NAMALWA (cell line): Measurements from ENCODE around the gene UROC1.
"Not testable (repeated sequence)": the region's sequence is repeated elsewhere in the genome, so short reads cannot be mapped to it uniquely, and the experiment has no call there.

Experiments used
- DNase-seq: peaks from one replicate; pipeline ENCODE4 v3.0.0-alpha.2; 2015; ENCODE audit warnings: low spot score

The UROC1 gene

GRCh38 chr3:126546549-126547239, 29.1 kb upstream of the UROC1 start:
- no peak for DNase-seq

GRCh38 chr3:126546013-126546412, 28.4 kb upstream of the UROC1 start:
- no peak for DNase-seq

GRCh38 chr3:126545544-126545943, 28.0 kb upstream of the UROC1 start:
- no peak for DNase-seq

DNA sequence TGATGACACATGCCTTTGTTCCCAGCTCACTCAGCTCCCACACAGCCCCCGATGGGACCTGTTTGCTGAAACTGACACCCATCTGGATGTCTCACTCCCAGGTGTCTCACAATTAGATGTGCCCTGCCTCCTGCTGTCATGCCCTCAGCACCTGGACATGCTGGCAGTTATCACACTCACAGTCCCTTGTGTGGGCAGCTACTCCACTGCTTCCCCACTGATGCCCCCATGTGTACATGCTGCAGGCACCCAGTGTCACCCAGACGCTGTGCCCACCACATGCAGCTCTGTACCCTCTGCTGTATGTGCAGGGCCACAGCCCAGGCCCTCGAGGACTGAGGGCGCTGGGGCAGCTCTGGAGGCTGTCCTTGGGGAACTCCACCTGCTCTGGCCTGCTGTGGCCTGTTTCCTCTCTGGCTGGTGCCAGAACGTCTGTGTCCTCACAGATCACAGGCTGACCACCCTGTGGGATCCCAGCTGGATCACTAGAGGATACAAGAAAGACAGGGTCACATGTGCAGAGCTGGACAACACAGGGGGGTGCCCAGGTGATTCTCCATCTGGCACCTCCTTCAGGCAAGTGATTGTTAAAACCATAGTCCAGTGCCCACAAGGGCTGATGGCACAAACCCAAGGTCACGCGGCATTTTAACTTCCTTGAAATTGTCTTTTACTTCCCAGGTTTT, 27.2 kb upstream of the UROC1 start:
- DNase-seq: no peak

DNA sequence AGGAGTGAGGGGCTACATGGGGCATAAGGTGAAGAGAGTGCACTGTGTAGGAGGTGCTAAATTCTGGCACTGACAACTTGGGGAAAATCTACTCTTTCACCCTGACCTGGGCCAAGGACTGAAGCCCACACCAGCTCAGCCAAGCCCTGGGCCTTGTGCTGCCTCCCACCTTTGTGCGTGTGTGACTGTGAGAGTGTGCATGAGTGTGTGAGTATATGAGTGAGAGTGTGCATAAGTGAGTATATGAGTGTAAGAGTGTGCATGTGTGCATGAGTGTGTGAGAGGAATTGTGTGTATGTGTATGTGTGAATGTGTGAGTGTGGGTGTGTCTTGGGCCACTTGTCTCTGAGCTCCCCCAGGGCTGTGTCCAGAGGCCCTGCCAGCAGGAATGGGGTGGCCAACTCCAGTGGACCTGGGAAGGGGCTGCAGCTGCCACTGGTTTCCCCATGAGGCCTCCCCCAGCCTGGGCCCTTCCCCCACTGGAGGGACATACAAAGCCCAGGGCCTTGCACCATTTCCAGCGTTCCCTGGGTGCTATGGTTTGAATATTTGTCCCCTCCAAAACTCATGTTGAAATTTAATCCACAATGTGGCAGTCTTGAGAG, 26.0 kb upstream of the UROC1 start:
- DNase-seq: no peak

- no peak for DNase-seq
Observed at GRCh38 chr3:126542340-126543241, 25.0 kb upstream of the UROC1 start.

DNA sequence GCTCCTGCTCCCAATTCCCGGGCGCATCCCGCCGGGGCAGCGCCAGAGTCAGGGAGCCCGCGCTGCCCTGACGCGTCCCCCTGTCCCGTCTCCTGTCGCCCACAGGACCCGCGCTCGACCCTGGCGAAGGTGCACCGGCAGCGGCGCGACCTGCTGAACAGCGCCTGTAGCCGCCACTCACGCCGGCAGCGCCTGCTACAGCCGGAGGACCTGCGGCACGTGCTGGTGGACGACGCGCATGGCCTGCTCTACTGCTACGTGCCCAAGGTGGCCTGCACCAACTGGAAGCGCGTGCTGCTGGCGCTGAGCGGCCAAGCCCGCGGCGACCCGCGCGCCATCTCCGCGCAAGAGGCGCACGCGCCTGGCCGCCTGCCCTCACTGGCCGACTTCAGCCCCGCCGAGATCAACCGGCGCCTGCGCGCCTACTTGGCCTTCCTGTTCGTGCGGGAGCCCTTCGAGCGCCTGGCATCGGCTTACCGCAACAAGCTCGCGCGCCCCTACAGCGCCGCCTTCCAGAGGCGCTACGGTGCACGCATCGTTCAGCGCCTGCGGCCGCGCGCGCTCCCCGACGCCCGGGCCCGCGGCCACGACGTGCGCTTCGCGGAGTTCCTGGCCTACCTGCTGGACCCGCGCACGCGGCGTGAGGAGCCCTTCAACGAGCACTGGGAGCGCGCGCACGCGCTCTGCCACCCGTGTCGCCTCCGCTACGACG, 24.2 kb upstream of the UROC1 start:
- DNase-seq: no peak

- DNase-seq: no peak
Observed at GRCh38 chr3:126540951-126541627, 23.5 kb upstream of the UROC1 start.

DNA sequence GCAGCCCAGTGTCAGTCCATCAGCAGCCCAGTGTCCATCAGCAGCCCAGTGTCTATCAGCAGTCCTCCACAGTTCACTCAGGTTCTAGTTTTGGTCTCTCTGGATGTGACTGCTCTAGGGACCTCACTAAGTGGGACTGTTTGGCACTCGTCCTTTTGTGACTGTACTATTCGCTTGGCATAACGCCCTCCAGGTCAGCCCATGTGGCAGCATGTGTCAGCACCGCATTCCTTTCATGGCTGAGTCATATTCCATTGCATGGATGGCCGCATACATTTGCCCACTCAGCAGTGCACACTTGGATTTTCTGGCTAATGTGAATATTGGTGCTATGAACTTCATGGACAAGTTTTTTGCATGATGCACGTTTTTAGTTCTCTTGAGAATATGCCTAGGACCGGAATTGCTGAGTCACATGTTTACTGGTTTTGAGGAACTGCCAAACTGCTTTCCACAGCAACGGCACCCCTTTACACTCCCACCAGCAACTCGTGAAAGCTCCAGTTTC, 22.8 kb upstream of the UROC1 start:
- DNase-seq: no peak

DNA sequence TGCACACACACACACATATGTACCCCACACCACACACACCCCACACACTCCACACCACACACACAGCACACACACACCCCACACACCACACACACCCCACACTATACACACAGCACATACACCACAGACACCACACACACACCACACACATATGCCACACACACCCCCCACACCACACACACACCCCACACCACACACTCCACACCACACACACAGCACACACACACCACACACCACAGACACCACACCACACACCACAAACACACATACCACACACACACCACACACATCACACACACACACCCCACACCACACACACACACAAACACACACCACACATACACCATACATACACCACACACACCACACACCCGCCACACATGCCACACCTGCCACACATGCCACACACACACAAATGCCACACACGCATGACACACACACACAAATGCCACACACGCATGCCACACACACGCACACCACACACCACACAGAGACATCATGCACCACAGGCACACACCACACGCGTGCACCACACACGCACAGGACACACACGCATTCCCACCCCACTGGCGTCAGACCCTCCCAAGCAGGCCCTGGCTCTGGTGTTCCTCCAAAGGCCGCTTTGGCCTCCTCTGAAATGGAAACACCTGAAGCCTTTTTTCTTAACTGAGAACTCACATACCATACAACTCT, 22.1 kb upstream of the UROC1 start:
- no peak for DNase-seq

- DNase-seq: no peak
Observed at GRCh38 chr3:126538966-126539365, 21.4 kb upstream of the UROC1 start.

GRCh38 chr3:126538316-126538715, 20.7 kb upstream of the UROC1 start:
- no peak for DNase-seq

- peak; percentile 13 for DNase-seq
Observed at GRCh38 chr3:126537730-126538281, 20.2 kb upstream of the UROC1 start.

DNA sequence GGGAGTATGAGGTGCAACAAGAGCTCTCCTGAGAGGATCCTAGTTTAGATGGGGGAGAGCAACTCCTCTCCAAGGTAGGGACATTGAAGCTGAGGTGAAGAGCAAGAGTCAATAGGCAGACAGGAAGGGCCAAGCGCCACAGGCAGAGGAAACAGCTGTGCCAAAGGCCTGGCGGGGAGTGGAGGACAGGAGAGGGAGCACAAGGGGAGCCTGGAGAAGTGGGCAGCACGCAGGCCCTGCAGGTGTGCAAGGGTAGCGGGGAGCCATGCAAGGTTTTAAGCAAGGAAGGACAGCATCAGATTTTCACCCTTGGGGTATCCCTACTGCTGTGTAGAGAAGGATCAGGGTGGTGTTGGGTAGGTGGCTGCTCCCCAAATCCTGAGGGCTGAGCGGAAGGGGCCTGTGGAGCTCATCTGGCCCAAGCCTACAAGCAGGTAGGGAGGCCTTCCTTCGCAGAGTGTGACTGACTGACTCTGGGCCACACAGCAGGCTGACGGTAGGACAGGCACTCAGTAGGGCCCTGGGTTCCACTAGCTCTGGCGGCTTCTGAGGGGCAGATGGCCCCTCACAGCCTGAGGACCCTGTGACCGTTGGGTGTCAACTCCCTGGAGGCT, 19.6 kb upstream of the UROC1 start:
- no peak for DNase-seq

GRCh38 chr3:126536126-126536525, 18.6 kb upstream of the UROC1 start:
- no peak for DNase-seq

DNA sequence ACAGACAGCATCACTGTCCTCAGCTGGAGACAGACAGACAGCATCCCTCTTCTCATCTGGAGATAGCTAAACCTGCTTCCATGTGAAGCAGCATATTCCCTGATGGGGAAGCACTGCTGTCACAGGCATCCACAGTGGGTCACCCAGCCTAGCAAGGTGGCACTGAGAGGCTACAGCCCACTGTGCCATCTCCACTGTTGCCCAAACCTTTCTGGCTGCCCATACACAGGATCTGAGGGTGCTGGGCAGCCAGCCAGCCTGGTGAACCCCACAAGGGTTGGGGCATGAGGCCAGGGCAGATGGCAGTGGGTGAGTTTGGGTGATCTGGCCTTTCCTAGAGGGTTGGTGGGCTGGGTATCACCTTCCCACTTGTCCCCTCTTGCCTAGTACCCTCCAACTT, 18.1 kb upstream of the UROC1 start:
- DNase-seq: no peak

- not testable (repeated sequence) for DNase-seq
Observed at GRCh38 chr3:126534716-126535115, 17.1 kb upstream of the UROC1 start.

GRCh38 chr3:126533506-126533905, 15.9 kb upstream of the UROC1 start:
- no peak for DNase-seq

GRCh38 chr3:126531051-126531330, 13.4 kb upstream of the UROC1 start:
- DNase-seq: no peak
